ENCODE measurements around the gene PPP1R3G. TPM values are rescaled to one million over a fixed set of nuclear protein-coding genes. Genes with fewer than 3 reads are reported as not detected.

Gene PPP1R3G
- total RNA-seq, 1 donor from 2014 or later, result not detected

Other genes with a start within 250 kb of the PPP1R3G start
- 5.9 and 6.6 TPM in 2 replicates for gene RPP40, start 81.3 kb upstream of the PPP1R3G start, total RNA-seq
- 25.8 and 26.9 TPM in 2 replicates for gene LYRM4, start 175.6 kb downstream of the PPP1R3G start, total RNA-seq
- 20.1 and 22.4 TPM in 2 replicates for gene FARS2, start 176.2 kb downstream of the PPP1R3G start, total RNA-seq

Data from T-helper 1 cell treated with Interleukin-12 subunit alpha and Interleukin-12 subunit beta and Interleukin-4 antibody, amounts not matched to agents 30 ng/mL and 1 ng/mL, for 36 hours (primary cell).